Activated naive CD8-positive, alpha-beta T cell treated with anti-CD3 and anti-CD28 coated beads, Interleukin-2, amount 50 U/mL, for 16 hours (primary cell): ENCODE data around the gene CTAGE6.
"Not testable (repeated sequence)": the region's sequence is repeated elsewhere in the genome, so short reads cannot be mapped to it uniquely, and the experiment has no call there.

ENCODE experiments used
- DNase-seq: peaks from one replicate; pipeline ENCODE4 v3.0.0-alpha.2; 2020; ENCODE audit warnings: low read depth, low spot score

The CTAGE6 gene

GRCh38 chr7:143757596-143757995, at the start of gene CTAGE6:
Gene CTAGE6, minus strand, starts transcription at chr7:143757696. Its CDS starts 38 bp downstream, at chr7:143757658.
- not testable (repeated sequence) for DNase-seq

GRCh38 chr7:143806664-143807071, 49.2 kb upstream of the CTAGE6 start:
- not testable (repeated sequence) for DNase-seq

GRCh38 chr7:143797896-143798290, 40.4 kb upstream of the CTAGE6 start:
- not testable (repeated sequence) for DNase-seq

GRCh38 chr7:143797119-143797895, 39.8 kb upstream of the CTAGE6 start:
- not testable (repeated sequence) for DNase-seq

- not testable (repeated sequence) for DNase-seq
Measured at GRCh38 chr7:143795653-143796052, 38.2 kb upstream of the CTAGE6 start.

GRCh38 chr7:143792633-143793032, 35.1 kb upstream of the CTAGE6 start:
- DNase-seq = not testable (repeated sequence)

GRCh38 chr7:143785415-143786182, 28.1 kb upstream of the CTAGE6 start:
- DNase-seq = not testable (repeated sequence)

- not testable (repeated sequence) for DNase-seq
Measured at GRCh38 chr7:143779591-143779990, 22.1 kb upstream of the CTAGE6 start.

- DNase-seq = not testable (repeated sequence)
Measured at GRCh38 chr7:143772738-143773468, 15.4 kb upstream of the CTAGE6 start.

GRCh38 chr7:143767531-143767930, 10.0 kb upstream of the CTAGE6 start:
- not testable (repeated sequence) for DNase-seq

- DNase-seq = not testable (repeated sequence)
Measured at GRCh38 chr7:143765678-143766077, 8.2 kb upstream of the CTAGE6 start.

GRCh38 chr7:143763065-143763464, 5.6 kb upstream of the CTAGE6 start:
- not testable (repeated sequence) for DNase-seq

GRCh38 chr7:143745340-143745739, 12.2 kb downstream of the CTAGE6 start:
- DNase-seq = not testable (repeated sequence)

GRCh38 chr7:143737037-143737819, 20.3 kb downstream of the CTAGE6 start:
- DNase-seq = not testable (repeated sequence)

GRCh38 chr7:143735962-143736361, 21.5 kb downstream of the CTAGE6 start:
- no peak for DNase-seq

- DNase-seq = no peak
Measured at GRCh38 chr7:143733876-143734275, 23.6 kb downstream of the CTAGE6 start.

GRCh38 chr7:143728333-143728862, 29.1 kb downstream of the CTAGE6 start:
- no peak for DNase-seq

- DNase-seq = not testable (repeated sequence)
Measured at GRCh38 chr7:143727561-143727960, 29.9 kb downstream of the CTAGE6 start.

- DNase-seq = not testable (repeated sequence)
Measured at GRCh38 chr7:143726143-143726542, 31.4 kb downstream of the CTAGE6 start.

GRCh38 chr7:143720335-143720734, 37.2 kb downstream of the CTAGE6 start:
- DNase-seq = not testable (repeated sequence)
